Upper lobe of left lung (tissue), 4 donors: ENCODE data around the gene RASAL2.

Experiments
- POLR2AphosphoS5 ChIP-seq, 2 donors: sonication (generic); formaldehyde crosslinking; IDR thresholded peaks; one replicate each; pipeline ENCODE4 v1.5.1; 2017; ENCODE audit warnings: antibody characterized with exemption in 2 of 2
- TF ChIP-seq, protein P1 (sequence below), 6 experiments: fragments of 450-650 bp in 4 of 6; fragments of 200-600 bp in 2 of 6; sonication (generic) in 2 of 6; IDR thresholded peaks; one replicate each; pipeline ENCODE4 v1.5.1; 2016 to 2019; ENCODE audit warnings: antibody characterized with exemption in 6 of 6

DNA sequence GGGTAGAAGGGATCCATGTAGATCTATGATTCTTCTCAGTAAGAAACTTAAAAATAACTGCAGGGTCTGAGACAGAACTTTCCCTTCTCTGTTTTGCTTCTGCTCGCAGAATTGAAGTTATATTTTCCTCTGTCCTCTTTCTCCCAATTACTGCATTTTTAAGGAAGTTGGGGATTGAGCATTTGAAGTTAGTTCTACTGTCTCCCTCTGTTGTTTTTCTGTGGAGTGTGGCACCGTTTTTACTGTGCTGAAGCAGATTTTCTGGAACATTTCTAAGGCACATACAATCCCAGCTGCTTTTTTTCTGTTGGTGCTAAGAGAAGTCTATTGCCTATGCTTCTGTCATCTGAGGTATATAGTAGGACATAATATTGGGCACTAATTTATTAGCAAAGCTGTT is 43.3 kb downstream of the RASAL2 start:
- TF ChIP-seq, protein P1, sequence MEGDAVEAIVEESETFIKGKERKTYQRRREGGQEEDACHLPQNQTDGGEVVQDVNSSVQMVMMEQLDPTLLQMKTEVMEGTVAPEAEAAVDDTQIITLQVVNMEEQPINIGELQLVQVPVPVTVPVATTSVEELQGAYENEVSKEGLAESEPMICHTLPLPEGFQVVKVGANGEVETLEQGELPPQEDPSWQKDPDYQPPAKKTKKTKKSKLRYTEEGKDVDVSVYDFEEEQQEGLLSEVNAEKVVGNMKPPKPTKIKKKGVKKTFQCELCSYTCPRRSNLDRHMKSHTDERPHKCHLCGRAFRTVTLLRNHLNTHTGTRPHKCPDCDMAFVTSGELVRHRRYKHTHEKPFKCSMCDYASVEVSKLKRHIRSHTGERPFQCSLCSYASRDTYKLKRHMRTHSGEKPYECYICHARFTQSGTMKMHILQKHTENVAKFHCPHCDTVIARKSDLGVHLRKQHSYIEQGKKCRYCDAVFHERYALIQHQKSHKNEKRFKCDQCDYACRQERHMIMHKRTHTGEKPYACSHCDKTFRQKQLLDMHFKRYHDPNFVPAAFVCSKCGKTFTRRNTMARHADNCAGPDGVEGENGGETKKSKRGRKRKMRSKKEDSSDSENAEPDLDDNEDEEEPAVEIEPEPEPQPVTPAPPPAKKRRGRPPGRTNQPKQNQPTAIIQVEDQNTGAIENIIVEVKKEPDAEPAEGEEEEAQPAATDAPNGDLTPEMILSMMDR (IDR thresholded peaks at IDR 0.05): no peak
- TF ChIP-seq POLR2AphosphoS5 (IDR thresholded peaks at IDR 0.05): no peak
